Hepatocyte (in vitro differentiated cells): Measurements from ENCODE around the gene WDR33. TPM values are rescaled to one million over a fixed set of nuclear protein-coding genes. Genes with fewer than 3 reads are reported as not detected.

Experiments
- DNase-seq: peaks from one replicate; pipeline ENCODE4 v3.0.0-alpha.2; 2016; ENCODE audit warnings: low spot score
- H2AFZ ChIP-seq: fragments of 200-600 bp; sonication (generic); 2 replicates; pipeline ENCODE4 v1.6.0; 2016; ENCODE audit warnings: antibody characterized with exemption, mild to moderate bottlenecking
- H3K27ac ChIP-seq: fragments of 200-600 bp; sonication (generic); 2 replicates; pipeline ENCODE4 v1.5.1; 2016; ENCODE audit warnings: mild to moderate bottlenecking
- H3K27me3 ChIP-seq: fragments of 200-600 bp; sonication (generic); 2 replicates; pipeline ENCODE4 v1.6.1; 2016
- H3K36me3 ChIP-seq: fragments of 200-600 bp; sonication (generic); replicated peaks from 2 replicates; pipeline ENCODE4 v1.5.1; 2016; ENCODE audit warnings: low read depth; ENCODE audit not compliant: insufficient read depth
- H3K4me1 ChIP-seq: fragments of 200-600 bp; sonication (generic); 2 replicates; pipeline ENCODE4 v1.5.1; 2016; ENCODE audit warnings: mild to moderate bottlenecking, moderate library complexity; ENCODE audit not compliant: insufficient read depth
- H3K4me2 ChIP-seq: fragments of 200-600 bp; sonication (generic); 2 replicates; pipeline ENCODE4 v1.6.0; 2016
- H3K4me3 ChIP-seq: fragments of 200-600 bp; sonication (generic); 2 replicates; pipeline ENCODE4 v1.5.1; 2016; ENCODE audit warnings: mild to moderate bottlenecking
- H3K79me2 ChIP-seq: fragments of 200-600 bp; sonication (generic); 2 replicates; pipeline ENCODE4 v1.6.0; 2017; ENCODE audit warnings: mild to moderate bottlenecking
- H3K9me2 ChIP-seq: fragments of 200-600 bp; sonication (generic); replicated peaks from 2 replicates; pipeline ENCODE4 v1.6.0; 2017; ENCODE audit warnings: mild to moderate bottlenecking; ENCODE audit not compliant: insufficient read depth
- H3K9me3 ChIP-seq: fragments of 200-600 bp; sonication (generic); 2 replicates; pipeline ENCODE4 v1.5.1; 2016; ENCODE audit warnings: low read depth, mild to moderate bottlenecking
- H4K20me1 ChIP-seq: fragments of 200-600 bp; sonication (generic); 2 replicates; pipeline ENCODE4 v1.6.0; 2016; ENCODE audit warnings: mild to moderate bottlenecking; ENCODE audit not compliant: insufficient read depth, poor library complexity, severe bottlenecking
- EZH2 ChIP-seq: fragments of 200-600 bp; sonication (generic); IDR thresholded peaks from 2 replicates; pipeline ENCODE4 v1.6.1; 2016; ENCODE audit warnings: antibody characterized with exemption, mild to moderate bottlenecking, borderline replicate concordance
- EZH2phosphoT487 ChIP-seq: fragments of 200-600 bp; sonication (generic); IDR thresholded peaks from one replicate; pipeline ENCODE4 v1.6.1; 2018; ENCODE audit warnings: antibody characterized with exemption, mild to moderate bottlenecking, low read depth, moderate library complexity; ENCODE audit not compliant: unreplicated experiment, severe bottlenecking
- WGBS: methylation state at CpG from one replicate; pipeline ENCODE4 v1.1.6; 2016; ENCODE audit warnings: low lambda C conversion rate; ENCODE audit errors: missing lambda C conversion rate; 5-methylcytosine and 5-hydroxymethylcytosine counted together
- polyA plus RNA-seq: library from polyadenylated mRNA; unstranded; fragments of >200 nt; fragmentation: Nextera tagmentation; extraction: Ambion mirVana; gene quantifications from 2 replicates; pipeline ENCODE4 v1.2.1, GENCODE V29; 2016
- total RNA-seq: library from RNA; depleted of rRNA; stranded (reverse); fragments of >200 nt; gene quantifications from 2 replicates; pipeline ENCODE4 v1.2.3, GENCODE V29; 2014
- TF ChIP-seq, protein P1 (sequence below): fragments of 200-600 bp; sonication (generic); IDR thresholded peaks from 2 replicates; pipeline ENCODE4 v1.5.1; 2016; ENCODE audit warnings: antibody characterized with exemption, mild to moderate bottlenecking; ENCODE audit not compliant: poor library complexity

The WDR33 gene
- total and polyA plus RNA-seq, 2 experiments from 2014 or later, result 43.3 to 47.5 TPM

GRCh38 chr2:127733816-127734537 lies 77.0 kb downstream of the WDR33 start:
- Histone ChIP-seq H3K27ac (peak overlapping the region; percentile 63), H4K20me1 (no peaks in the 10 kb centered on the region), H3K4me1 (peaks cover 29% of the 10 kb centered on the region), H3K4me2 (peak overlapping the region; percentile 61), H3K79me2 (peaks cover 9% of the 10 kb centered on the region), H3K4me3 (no peak overlapping the region), H3K36me3 (no peaks in the 10 kb centered on the region), H2AFZ (no peak overlapping the region), H3K27me3 (no peaks in the 10 kb centered on the region), H3K9me3 (no peaks in the 10 kb centered on the region), H3K9me2 (no peaks in the 10 kb centered on the region)
- TF ChIP-seq EZH2 (no peak), EZH2phosphoT487 (no peak)
- TF ChIP-seq, protein P1, sequence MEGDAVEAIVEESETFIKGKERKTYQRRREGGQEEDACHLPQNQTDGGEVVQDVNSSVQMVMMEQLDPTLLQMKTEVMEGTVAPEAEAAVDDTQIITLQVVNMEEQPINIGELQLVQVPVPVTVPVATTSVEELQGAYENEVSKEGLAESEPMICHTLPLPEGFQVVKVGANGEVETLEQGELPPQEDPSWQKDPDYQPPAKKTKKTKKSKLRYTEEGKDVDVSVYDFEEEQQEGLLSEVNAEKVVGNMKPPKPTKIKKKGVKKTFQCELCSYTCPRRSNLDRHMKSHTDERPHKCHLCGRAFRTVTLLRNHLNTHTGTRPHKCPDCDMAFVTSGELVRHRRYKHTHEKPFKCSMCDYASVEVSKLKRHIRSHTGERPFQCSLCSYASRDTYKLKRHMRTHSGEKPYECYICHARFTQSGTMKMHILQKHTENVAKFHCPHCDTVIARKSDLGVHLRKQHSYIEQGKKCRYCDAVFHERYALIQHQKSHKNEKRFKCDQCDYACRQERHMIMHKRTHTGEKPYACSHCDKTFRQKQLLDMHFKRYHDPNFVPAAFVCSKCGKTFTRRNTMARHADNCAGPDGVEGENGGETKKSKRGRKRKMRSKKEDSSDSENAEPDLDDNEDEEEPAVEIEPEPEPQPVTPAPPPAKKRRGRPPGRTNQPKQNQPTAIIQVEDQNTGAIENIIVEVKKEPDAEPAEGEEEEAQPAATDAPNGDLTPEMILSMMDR, result no peak
- 84% methylated on average over 5 of the region's 5 CpGs for WGBS
- no peak for DNase-seq

DNA sequence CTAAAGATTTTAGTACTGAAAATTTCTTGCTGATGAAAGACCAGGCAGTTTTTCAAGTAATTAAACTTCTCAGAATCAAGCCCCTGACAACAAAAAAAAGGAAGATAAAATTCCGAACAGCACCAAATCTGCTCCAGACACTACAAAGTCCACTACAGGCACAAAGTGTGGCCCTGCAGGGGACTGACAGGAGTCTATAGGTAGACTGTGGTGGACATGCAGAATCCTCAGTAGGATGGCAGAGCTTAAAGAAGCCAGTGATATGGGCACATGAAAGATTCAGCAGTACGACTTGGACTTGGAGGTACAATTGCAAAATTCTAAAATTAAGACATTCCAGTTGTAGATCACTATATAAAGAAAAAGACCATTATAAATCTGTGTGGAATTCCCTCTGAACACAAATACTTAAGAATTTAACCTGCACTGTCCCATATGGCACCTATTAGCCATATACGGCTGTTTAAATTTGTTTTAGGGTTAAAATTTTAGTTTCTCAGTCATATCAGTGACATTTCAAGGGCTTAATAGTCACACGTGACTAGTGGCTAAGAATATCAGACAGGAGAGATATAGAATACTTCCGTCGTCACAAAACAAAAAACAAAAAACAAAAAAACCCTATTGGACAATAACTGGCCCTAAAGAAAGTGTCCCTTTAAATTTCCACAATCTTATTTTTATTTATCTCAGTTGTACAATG lies 77.7 kb downstream of the WDR33 start:
- no peak overlapping the region for H3K4me2 ChIP-seq
- H4K20me1 ChIP-seq, result no peaks in the 10 kb centered on the region
- no peak overlapping the region for H2AFZ ChIP-seq
- no peaks in the 10 kb centered on the region for H3K9me2 ChIP-seq
- no peaks in the 10 kb centered on the region for H3K9me3 ChIP-seq
- 87% methylated on average over 6 of the region's 6 CpGs for WGBS
- no peaks in the 10 kb centered on the region for H3K27me3 ChIP-seq
- peaks cover 29% of the 10 kb centered on the region for H3K4me1 ChIP-seq
- no peak overlapping the region for H3K4me3 ChIP-seq
- TF ChIP-seq, protein P1, result no peak
- no peak for TF ChIP-seq EZH2phosphoT487
- TF ChIP-seq EZH2, result no peak
- DNase-seq, result no peak
- no peaks in the 10 kb centered on the region for H3K36me3 ChIP-seq
- H3K27ac ChIP-seq, result no peak overlapping the region
- H3K79me2 ChIP-seq, result peaks cover 9% of the 10 kb centered on the region

GRCh38 chr2:127726158-127726880 lies 84.7 kb downstream of the WDR33 start:
- Histone ChIP-seq H3K9me3 (no peaks in the 10 kb centered on the region), H3K4me1 (no peaks in the 10 kb centered on the region), H3K4me2 (no peak overlapping the region), H3K9me2 (no peaks in the 10 kb centered on the region), H2AFZ (no peak overlapping the region), H3K4me3 (no peak overlapping the region), H3K27ac (no peak overlapping the region), H3K27me3 (no peaks in the 10 kb centered on the region), H3K79me2 (no peaks in the 10 kb centered on the region), H4K20me1 (no peaks in the 10 kb centered on the region), H3K36me3 (no peaks in the 10 kb centered on the region)
- 93% methylated on average over 6 of the region's 6 CpGs for WGBS
- DNase-seq, result no peak
- TF ChIP-seq EZH2 (no peak), EZH2phosphoT487 (no peak)
- TF ChIP-seq, protein P1, result no peak
